DND-41 (cell line): ENCODE measurements around the gene CDK15.

Experiments
- EZH2 ChIP-seq: IDR thresholded peaks from 3 replicates; pipeline ENCODE4 v1.6.1; 2012; ENCODE audit warnings: borderline replicate concordance, low read depth, mild to moderate bottlenecking, moderate library complexity, low read length, inconsistent platforms; ENCODE audit not compliant: severe bottlenecking
- TF ChIP-seq, protein P1 (sequence below): IDR thresholded peaks from 2 replicates; pipeline ENCODE4 v1.5.1; 2012; ENCODE audit warnings: borderline replicate concordance, low read length, moderate library complexity, mild to moderate bottlenecking; ENCODE audit not compliant: poor library complexity, severe bottlenecking; ENCODE audit errors: extremely low read depth

DNA sequence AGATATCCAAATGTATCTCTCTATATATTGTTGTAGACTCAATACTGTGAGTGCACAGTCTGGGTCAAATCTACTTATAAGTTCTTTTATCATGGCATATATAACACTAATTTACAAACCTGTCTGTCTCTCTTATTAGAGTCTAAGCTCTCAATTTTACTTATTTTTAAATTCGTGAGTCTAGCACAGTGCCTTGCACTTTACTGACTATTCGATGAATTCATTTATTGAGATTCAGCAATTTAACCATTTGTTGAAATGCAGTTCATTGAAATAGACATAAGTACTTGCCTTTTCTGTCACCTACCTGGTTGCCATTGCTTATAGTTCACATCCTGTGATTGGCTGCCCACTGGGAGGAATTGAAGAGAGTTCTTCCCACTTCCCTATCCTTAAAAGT lies 15.3 kb upstream of the CDK15 start:
- TF ChIP-seq, protein P1, sequence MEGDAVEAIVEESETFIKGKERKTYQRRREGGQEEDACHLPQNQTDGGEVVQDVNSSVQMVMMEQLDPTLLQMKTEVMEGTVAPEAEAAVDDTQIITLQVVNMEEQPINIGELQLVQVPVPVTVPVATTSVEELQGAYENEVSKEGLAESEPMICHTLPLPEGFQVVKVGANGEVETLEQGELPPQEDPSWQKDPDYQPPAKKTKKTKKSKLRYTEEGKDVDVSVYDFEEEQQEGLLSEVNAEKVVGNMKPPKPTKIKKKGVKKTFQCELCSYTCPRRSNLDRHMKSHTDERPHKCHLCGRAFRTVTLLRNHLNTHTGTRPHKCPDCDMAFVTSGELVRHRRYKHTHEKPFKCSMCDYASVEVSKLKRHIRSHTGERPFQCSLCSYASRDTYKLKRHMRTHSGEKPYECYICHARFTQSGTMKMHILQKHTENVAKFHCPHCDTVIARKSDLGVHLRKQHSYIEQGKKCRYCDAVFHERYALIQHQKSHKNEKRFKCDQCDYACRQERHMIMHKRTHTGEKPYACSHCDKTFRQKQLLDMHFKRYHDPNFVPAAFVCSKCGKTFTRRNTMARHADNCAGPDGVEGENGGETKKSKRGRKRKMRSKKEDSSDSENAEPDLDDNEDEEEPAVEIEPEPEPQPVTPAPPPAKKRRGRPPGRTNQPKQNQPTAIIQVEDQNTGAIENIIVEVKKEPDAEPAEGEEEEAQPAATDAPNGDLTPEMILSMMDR: no peak
- TF ChIP-seq EZH2: no peak
